ENCODE results near the gene HEPH.
"Not testable (repeated sequence)": the region's sequence is repeated elsewhere in the genome, so short reads cannot be mapped to it uniquely, and the experiment has no call there.

The HEPH gene

GRCh38 chrX:66130469-66130868 is 33.6 kb upstream of the HEPH start:
- TF ChIP-seq CTCF (IDR thresholded peaks at IDR 0.05; ENCODE audit: borderline replicate concordance, extremely low read depth, low read length, poor library complexity, severe bottlenecking): no peak
- TF ChIP-seq EZH2 (IDR thresholded peaks at IDR 0.05; ENCODE audit: borderline replicate concordance, low read depth, low read length, severe bottlenecking): no peak
- Histone ChIP-seq H3K9me3 (ENCODE audit: insufficient read depth, low read length, severe bottlenecking) (no peaks in the 10 kb centered on the region), H3K79me2 (ENCODE audit: insufficient read depth, low read length) (no peaks in the 10 kb centered on the region), H3K36me3 (ENCODE audit: insufficient read depth, low read length) (no peaks in the 10 kb centered on the region), H3K4me2 (ENCODE audit: insufficient read depth, low read length) (no peak overlapping the region), H4K20me1 (ENCODE audit: insufficient read depth, low read length) (no peaks in the 10 kb centered on the region), H2AFZ (ENCODE audit: low read depth, low read length) (no peak overlapping the region), H3K4me3 (ENCODE audit: low read depth in 1 of 2, low read length in 2 of 2) (no peak overlapping the region), H3K27ac (ENCODE audit: low read length) (no peak overlapping the region), H3K27me3 (ENCODE audit: insufficient read depth, low read length, poor library complexity) (no peaks in the 10 kb centered on the region), H3K9ac (ENCODE audit: low read depth, low read length) (no peak overlapping the region), H3K4me1 (ENCODE audit: insufficient read depth, low read length) (no peaks in the 10 kb centered on the region)
- DNase-seq (no peak), ATAC-seq (ENCODE audit: insufficient read depth, low read depth) (no peak)

DNA sequence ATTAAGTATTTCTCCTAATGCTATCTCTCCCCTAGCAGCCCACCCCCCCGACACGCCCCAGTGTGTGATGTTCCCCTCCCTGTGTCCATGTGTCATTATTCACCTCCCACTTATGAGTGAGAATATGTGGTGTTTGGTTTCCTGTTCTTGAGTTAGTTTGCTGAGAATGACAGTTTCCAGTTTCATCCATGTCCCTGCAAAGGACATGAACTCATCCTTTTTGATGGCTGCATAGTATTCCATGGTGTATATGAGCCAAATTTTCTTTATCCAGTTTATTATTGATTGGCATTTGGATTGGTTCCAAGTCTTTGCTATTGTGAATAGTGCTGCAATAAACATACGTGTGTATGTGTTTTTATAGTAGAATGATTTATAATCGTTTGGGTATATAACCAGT is 28.8 kb upstream of the HEPH start:
- H3K36me3 ChIP-seq (ENCODE audit: insufficient read depth, low read length); H3K4me2 ChIP-seq (ENCODE audit: insufficient read depth, low read length); H4K20me1 ChIP-seq (ENCODE audit: insufficient read depth, low read length); ATAC-seq (ENCODE audit: insufficient read depth, low read depth); H3K4me3 ChIP-seq (ENCODE audit: low read depth in 1 of 2, low read length in 2 of 2); DNase-seq; H3K27me3 ChIP-seq (ENCODE audit: insufficient read depth, low read length, poor library complexity); H3K27ac ChIP-seq (ENCODE audit: low read length); H3K79me2 ChIP-seq (ENCODE audit: insufficient read depth, low read length); H3K4me1 ChIP-seq (ENCODE audit: insufficient read depth, low read length); H2AFZ ChIP-seq (ENCODE audit: low read depth, low read length); H3K9me3 ChIP-seq (ENCODE audit: insufficient read depth, low read length, severe bottlenecking); H3K9ac ChIP-seq (ENCODE audit: low read depth, low read length): not testable (repeated sequence)

DNA sequence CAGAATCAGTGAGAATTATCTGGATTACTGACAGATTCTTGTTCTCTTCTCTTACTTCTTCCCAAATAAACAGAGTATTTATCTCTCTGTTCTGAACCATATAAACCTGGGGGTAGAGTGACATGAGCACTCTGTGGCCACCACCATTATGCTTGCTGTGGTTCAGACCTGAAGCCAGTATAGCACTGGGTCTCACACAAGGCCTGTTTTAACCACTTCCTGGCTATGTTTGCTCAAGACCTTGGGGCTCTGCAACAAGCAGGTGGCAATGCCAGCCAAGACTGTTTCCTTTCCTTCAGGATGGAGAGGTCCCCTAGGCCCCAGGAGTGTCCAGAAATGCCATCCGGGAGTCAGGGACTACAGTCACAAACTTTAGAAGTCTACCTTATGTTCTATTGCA is 21.7 kb upstream of the HEPH start:
- peaks cover 11% of the 10 kb centered on the region for H3K4me1 ChIP-seq (ENCODE audit: insufficient read depth, low read length)
- no peak overlapping the region for H3K9ac ChIP-seq (ENCODE audit: low read depth, low read length)
- no peak overlapping the region for H2AFZ ChIP-seq (ENCODE audit: low read depth, low read length)
- no peaks in the 10 kb centered on the region for H4K20me1 ChIP-seq (ENCODE audit: insufficient read depth, low read length)
- no peak overlapping the region for H3K4me3 ChIP-seq (ENCODE audit: low read depth in 1 of 2, low read length in 2 of 2)
- no peak for TF ChIP-seq EZH2 (IDR thresholded peaks at IDR 0.05; ENCODE audit: borderline replicate concordance, low read depth, low read length, severe bottlenecking)
- TF ChIP-seq CTCF (IDR thresholded peaks at IDR 0.05; ENCODE audit: borderline replicate concordance, extremely low read depth, low read length, poor library complexity, severe bottlenecking): no peak
- DNase-seq (peak; percentile 58), ATAC-seq (ENCODE audit: insufficient read depth, low read depth) (peak; percentile 97)
- peak overlapping the region; percentile 47 for H3K27ac ChIP-seq (ENCODE audit: low read length)
- H3K9me3 ChIP-seq (ENCODE audit: insufficient read depth, low read length, severe bottlenecking): no peaks in the 10 kb centered on the region
- H3K79me2 ChIP-seq (ENCODE audit: insufficient read depth, low read length): no peaks in the 10 kb centered on the region
- H3K27me3 ChIP-seq (ENCODE audit: insufficient read depth, low read length, poor library complexity): no peaks in the 10 kb centered on the region
- H3K36me3 ChIP-seq (ENCODE audit: insufficient read depth, low read length): no peaks in the 10 kb centered on the region
- no peak overlapping the region for H3K4me2 ChIP-seq (ENCODE audit: insufficient read depth, low read length)

- Histone ChIP-seq H3K9ac (ENCODE audit: low read depth, low read length) (no peak overlapping the region), H3K79me2 (ENCODE audit: insufficient read depth, low read length) (no peaks in the 10 kb centered on the region), H3K36me3 (ENCODE audit: insufficient read depth, low read length) (no peaks in the 10 kb centered on the region), H2AFZ (ENCODE audit: low read depth, low read length) (no peak overlapping the region), H3K27ac (ENCODE audit: low read length) (no peak overlapping the region), H3K4me2 (ENCODE audit: insufficient read depth, low read length) (no peak overlapping the region), H3K4me3 (ENCODE audit: low read depth in 1 of 2, low read length in 2 of 2) (no peak overlapping the region), H4K20me1 (ENCODE audit: insufficient read depth, low read length) (no peaks in the 10 kb centered on the region), H3K9me3 (ENCODE audit: insufficient read depth, low read length, severe bottlenecking) (no peaks in the 10 kb centered on the region), H3K27me3 (ENCODE audit: insufficient read depth, low read length, poor library complexity) (no peaks in the 10 kb centered on the region), H3K4me1 (ENCODE audit: insufficient read depth, low read length) (peaks cover 11% of the 10 kb centered on the region)
- TF ChIP-seq EZH2 (IDR thresholded peaks at IDR 0.05; ENCODE audit: borderline replicate concordance, low read depth, low read length, severe bottlenecking) (no peak), CTCF (IDR thresholded peaks at IDR 0.05; ENCODE audit: borderline replicate concordance, extremely low read depth, low read length, poor library complexity, severe bottlenecking) (no peak)
- no peak for ATAC-seq (ENCODE audit: insufficient read depth, low read depth)
- no peak for DNase-seq
These were observed 19.8 kb upstream of the HEPH start for GRCh38 chrX:66144258-66144657.
